HepG2 (cell line): ENCODE measurements around the gene NRN1L. TPM values are rescaled to one million over a fixed set of nuclear protein-coding genes. Genes with fewer than 3 reads are reported as not detected.

Experiments
- ATF7 ChIP-seq, 2 experiments: fragments of 450-650 bp in 1 of 2; sonication (generic) in 1 of 2; formaldehyde crosslinking in 1 of 2; IDR thresholded peaks; 2 replicates each; pipeline versions ENCODE4 v1.4.0 to v1.6.1; 2016 to 2020; ENCODE audit warnings: antibody characterized with exemption in 1 of 2, mild to moderate bottlenecking in 1 of 2, missing genetic modification reagents in 1 of 2
- CSRNP2 ChIP-seq: sonication (generic); formaldehyde crosslinking; conservative IDR thresholded peaks from 2 replicates; pipeline ENCODE4 v1.8.0; 2022; ENCODE audit warnings: low read depth, missing genetic modification reagents
- DNMT1 ChIP-seq: sonication (generic); formaldehyde crosslinking; IDR thresholded peaks from 2 replicates; pipeline ENCODE4 v1.5.1; 2020; ENCODE audit warnings: mild to moderate bottlenecking, missing genetic modification reagents
- MATR3 ChIP-seq: sonication (generic); formaldehyde crosslinking; IDR thresholded peaks from 2 replicates; pipeline ENCODE4 v1.4.0; 2020; ENCODE audit warnings: missing genetic modification reagents
- MED13 ChIP-seq: sonication (generic); formaldehyde crosslinking; IDR thresholded peaks from 2 replicates; pipeline ENCODE4 v1.5.0; 2020; ENCODE audit warnings: missing genetic modification reagents
- MXD3 ChIP-seq: IDR thresholded peaks from 2 replicates; pipeline ENCODE4 v1.6.1; 2016; ENCODE audit warnings: mild to moderate bottlenecking, missing biosample characterization, missing genetic modification reagents
- NAIF1 ChIP-seq: sonication (generic); formaldehyde crosslinking; IDR thresholded peaks from 2 replicates; pipeline ENCODE4 v1.5.0; 2020; ENCODE audit warnings: mild to moderate bottlenecking, missing genetic modification reagents, borderline replicate concordance
- PBX2 ChIP-seq: IDR thresholded peaks from 2 replicates; pipeline ENCODE4 v1.6.1; 2016; ENCODE audit warnings: control low read depth
- PPARG ChIP-seq: conservative IDR thresholded peaks from 2 replicates; pipeline ENCODE4 v1.6.1; 2016; ENCODE audit warnings: missing biosample characterization, missing genetic modification reagents
- RBFOX2 ChIP-seq: fragments of 200-400 bp; formaldehyde crosslinking; IDR thresholded peaks from 2 replicates; pipeline ENCODE4 v1.6.1; 2017; ENCODE audit warnings: low read depth, mild to moderate bottlenecking, low read length
- RXRA ChIP-seq: sonication (generic); formaldehyde crosslinking; IDR thresholded peaks from 2 replicates; pipeline ENCODE4 v1.5.1; 2020; ENCODE audit warnings: missing genetic modification reagents
- TBX3 ChIP-seq: fragments of 450-650 bp; IDR thresholded peaks from 2 replicates; pipeline ENCODE4 v1.6.1; 2017; ENCODE audit warnings: antibody characterized with exemption, mild to moderate bottlenecking, inconsistent platforms, borderline replicate concordance
- TFE3 ChIP-seq: IDR thresholded peaks from 2 replicates; pipeline ENCODE4 v1.6.1; 2016
- WIZ ChIP-seq: sonication (generic); formaldehyde crosslinking; IDR thresholded peaks from 2 replicates; pipeline ENCODE4 v1.5.1; 2020; ENCODE audit warnings: mild to moderate bottlenecking, missing genetic modification reagents
- XBP1 ChIP-seq: sonication (generic); formaldehyde crosslinking; IDR thresholded peaks from 2 replicates; pipeline ENCODE4 v1.5.0; 2020; ENCODE audit warnings: missing genetic modification reagents
- ZFP41 ChIP-seq: sonication (generic); formaldehyde crosslinking; IDR thresholded peaks from 2 replicates; pipeline ENCODE4 v1.4.0; 2020; ENCODE audit warnings: mild to moderate bottlenecking, missing genetic modification reagents, borderline replicate concordance
- ZFP90 ChIP-seq: sonication (generic); formaldehyde crosslinking; IDR thresholded peaks from 2 replicates; pipeline ENCODE4 v1.8.0; 2022; ENCODE audit warnings: missing genetic modification reagents, mild to moderate bottlenecking, inconsistent platforms, borderline replicate concordance
- ZNF124 ChIP-seq: sonication (generic); formaldehyde crosslinking; IDR thresholded peaks from 2 replicates; pipeline ENCODE4 v1.4.0; 2020; ENCODE audit warnings: missing genetic modification reagents
- ZNF468 ChIP-seq: sonication (generic); formaldehyde crosslinking; IDR thresholded peaks from 2 replicates; pipeline ENCODE4 v1.8.0; 2022; ENCODE audit warnings: mild to moderate bottlenecking, moderate library complexity, missing genetic modification reagents
- ZNF552 ChIP-seq: sonication (generic); formaldehyde crosslinking; IDR thresholded peaks from 2 replicates; pipeline ENCODE4 v1.9.0; 2022; ENCODE audit warnings: missing genetic modification reagents, mild to moderate bottlenecking, borderline replicate concordance
- ZNF576 ChIP-seq: sonication (generic); formaldehyde crosslinking; IDR thresholded peaks from 2 replicates; pipeline ENCODE4 v1.4.0; 2020; ENCODE audit warnings: mild to moderate bottlenecking, missing genetic modification reagents
- ZNF737 ChIP-seq: sonication (generic); formaldehyde crosslinking; IDR thresholded peaks from 2 replicates; pipeline ENCODE4 v1.5.0; 2020; ENCODE audit warnings: missing genetic modification reagents, mild to moderate bottlenecking, borderline replicate concordance
- ZNF761 ChIP-seq: sonication (generic); formaldehyde crosslinking; conservative IDR thresholded peaks from 2 replicates; pipeline ENCODE4 v1.4.0; 2020; ENCODE audit warnings: mild to moderate bottlenecking, missing genetic modification reagents
- ZNF816 ChIP-seq: sonication (generic); formaldehyde crosslinking; IDR thresholded peaks from 2 replicates; pipeline ENCODE4 v1.8.0; 2022; ENCODE audit warnings: missing genetic modification reagents, mild to moderate bottlenecking, borderline replicate concordance
- polyA plus RNA-seq, 8 experiments: library from polyadenylated mRNA; depleted of rRNA in 3 of 8; stranded (reverse) in 7 of 8; unstranded in 1 of 8; fragments of >200 nt; fragmentation: Illumina TruSeq in 4 of 8; extraction: Trizol in 4 of 8; gene quantifications; 2 replicates each; pipeline versions ENCODE4 v1.2.1 to v1.2.3, GENCODE V29; 2011 to 2016; ENCODE audit warnings: low read depth in 4 of 8, missing spikeins in 1 of 8, mixed read lengths in 1 of 8; ENCODE audit not compliant: insufficient read depth in 1 of 8
- total RNA-seq, 5 experiments: library from RNA; depleted of rRNA; stranded (reverse); fragments of >200 nt; fragmentation: Illumina TruSeq; extraction: Trizol; gene quantifications; 2 replicates each; pipeline ENCODE4 v1.2.3, GENCODE V29; 2016; ENCODE audit warnings: low read depth in 1 of 5

NRN1L gene
- total and polyA plus RNA-seq, 2 of the 13 experiments (the other 11 are each of a cell fraction or from before 2014, with no cell fraction given) = 0.53 to 1.2 TPM

- no peak for TF ChIP-seq XBP1 (CRISPR knock-in tag)
- peak; percentile 74; the same call in 1 of the 2 replicates for TF ChIP-seq NAIF1 (CRISPR knock-in tag)
- peak; percentile 9; the same call in 1 of the 2 replicates for TF ChIP-seq MXD3 (CRISPR knock-in tag)
- 0 out of 2 replicates have a peak, but pooled peaks have one; percentile 17 for TF ChIP-seq ZFP41 (CRISPR knock-in tag)
- peak; percentile 55; the same call in 1 of the 2 replicates for TF ChIP-seq ZNF552 (CRISPR knock-in tag)
- peak; percentile 93 for TF ChIP-seq RBFOX2
- TF ChIP-seq ZNF468 (CRISPR knock-in tag) = no peak
- TF ChIP-seq MED13 (CRISPR knock-in tag) = no peak
- TF ChIP-seq ZFP90 (CRISPR knock-in tag) = no peak; the same call in 1 of the 2 replicates
- peak; percentile 49; the same call in 1 of the 2 replicates for TF ChIP-seq ZNF576
- TF ChIP-seq PPARG (CRISPR knock-in tag) = peak; percentile 61
- TF ChIP-seq ZNF761 (CRISPR knock-in tag) = peak; percentile 69
- TF ChIP-seq WIZ (CRISPR knock-in tag) = peak; percentile 71; the same call in 1 of the 2 replicates
- TF ChIP-seq MATR3 (CRISPR knock-in tag) = no peak
- no peak for TF ChIP-seq TFE3
- no peak for TF ChIP-seq ZNF737 (CRISPR knock-in tag)
- TF ChIP-seq RXRA = peak; percentile 95
- no peak for TF ChIP-seq PBX2 (CRISPR knock-in tag)
- TF ChIP-seq ZNF816 (CRISPR knock-in tag) = peak; percentile 84; the same call in 1 of the 2 replicates
- TF ChIP-seq ZNF124 (CRISPR knock-in tag) = peak; percentile 91; the same call in 1 of the 2 replicates
- TF ChIP-seq CSRNP2 (CRISPR knock-in tag) = no peak
- TF ChIP-seq ATF7 (IDR thresholded peaks at IDR 0.05) = no peak
- TF ChIP-seq ATF7 (CRISPR knock-in tag; IDR thresholded peaks at IDR 0.05) = peak; percentile 63; the same call in 1 of the 2 replicates
- TF ChIP-seq TBX3 = peak; percentile 73
- peak; percentile 70; the same call in 1 of the 2 replicates for TF ChIP-seq DNMT1
Observed at GRCh38 chr16:67846320-67847063, 38.2 kb upstream of the NRN1L start, which contains the start of gene NUTF2 (continued).
